GM12878 (cell line): ENCODE measurements around the gene TPO. TPM values are rescaled to one million over a fixed set of nuclear protein-coding genes. Genes with fewer than 3 reads are reported as not detected.

ENCODE experiments used
- ATAC-seq: fragments of 200-7000 bp; cut with Tn5 transposase; 3 replicates; pipeline ENCODE4 v1.9.1; 2020; ENCODE audit warnings: mild to moderate bottlenecking, moderate library complexity
- BruUV-seq: library from RNA; stranded (reverse); fragments of 400-500 nt; replicated peaks from 2 replicates; lab custom pipeline; 2021; lab: Mats Ljungman, UMichigan
- CTCF ChIA-PET: fragments of 300-600 bp; sonication (Branson Sonifier 250); formaldehyde crosslinking; extraction: SDS; loops from one replicate; lab custom pipeline; 2021; ENCODE audit warnings: inconsistent platforms; lab: Yijun Ruan, JAX
- POLR2A ChIA-PET: fragments of 350-600 bp; formaldehyde crosslinking; extraction: SDS; loops from one replicate; lab custom pipeline; 2021; ENCODE audit warnings: inconsistent platforms; lab: Charles Lee
- RAD21 ChIA-PET: fragments of 300-600 bp; sonication (Branson Sonifier 250); formaldehyde crosslinking; loops from one replicate; lab custom pipeline; 2023; ENCODE audit warnings: antibody characterized with exemption; ENCODE audit not compliant: unreplicated experiment; lab: Charles Lee
- SMC1A ChIA-PET: fragments of 300-600 bp; sonication (Branson Sonifier 250); formaldehyde crosslinking; loops from one replicate; lab custom pipeline; 2023; ENCODE audit not compliant: unreplicated experiment, uncharacterized antibody; lab: Charles Lee
- DNase-seq: peaks from one replicate; pipeline ENCODE4 v3.0.0-alpha.2; 2011; ENCODE audit warnings: low read depth, low spot score
- FAIRE-seq: peaks from 3 replicates; lab custom pipeline; 2011; peaks lifted over from hg19 to GRCh38; lab: Jason Lieb, UNC
- H2AFZ ChIP-seq: 2 replicates; pipeline ENCODE4 v1.6.0; 2011; ENCODE audit warnings: low read depth, low read length, control low read depth; ENCODE audit not compliant: control insufficient read depth
- H3K27ac ChIP-seq: 2 replicates; pipeline ENCODE4 v1.5.1; 2011; ENCODE audit warnings: control low read depth; ENCODE audit not compliant: control insufficient read depth, insufficient read depth
- H3K27me3 ChIP-seq, 2 experiments: replicated peaks in 1 of 2; 2 replicates each; pipeline versions ENCODE4 v1.6.0 to v1.6.1; 2011; ENCODE audit warnings: low read length in 1 of 2; ENCODE audit not compliant: control insufficient read depth in 2 of 2, insufficient read depth in 2 of 2
- H3K36me3 ChIP-seq, 2 experiments: 2 replicates each; pipeline ENCODE4 v1.5.1; 2011; ENCODE audit warnings: low read length in 1 of 2; ENCODE audit not compliant: control insufficient read depth in 2 of 2, insufficient read depth in 2 of 2
- H3K4me1 ChIP-seq: 2 replicates; pipeline ENCODE4 v1.6.1; 2011; ENCODE audit warnings: mild to moderate bottlenecking, low read length, moderate library complexity, mixed read lengths; ENCODE audit not compliant: control insufficient read depth, insufficient read depth
- H3K4me2 ChIP-seq: 2 replicates; pipeline ENCODE4 v1.6.0; 2011; ENCODE audit warnings: control low read depth; ENCODE audit not compliant: control insufficient read depth, insufficient read depth
- H3K4me3 ChIP-seq: fragments of 200-600 bp; sonication (generic); 2 replicates; pipeline ENCODE4 v1.5.1; 2016
- H3K79me2 ChIP-seq: 2 replicates; pipeline ENCODE4 v1.6.0; 2011; ENCODE audit warnings: low read length; ENCODE audit not compliant: control insufficient read depth, insufficient read depth
- H3K9ac ChIP-seq: 2 replicates; pipeline ENCODE4 v1.8.0; 2011; ENCODE audit warnings: low read length, control low read depth, mixed read lengths; ENCODE audit not compliant: control insufficient read depth, insufficient read depth
- H3K9me3 ChIP-seq: replicated peaks from 3 replicates; pipeline ENCODE4 v1.5.1; 2011; ENCODE audit warnings: mild to moderate bottlenecking, low read length; ENCODE audit not compliant: control insufficient read depth, insufficient read depth
- H4K20me1 ChIP-seq: 2 replicates; pipeline ENCODE4 v1.6.0; 2011; ENCODE audit not compliant: control insufficient read depth, insufficient read depth
- ASH2L ChIP-seq: fragments of 300-600, 200-600 bp; sonication (generic); IDR thresholded peaks from 2 replicates; pipeline ENCODE4 v1.6.1; 2017; ENCODE audit warnings: low read depth, mild to moderate bottlenecking, borderline replicate concordance
- EP300 ChIP-seq, 2 experiments: fragments of 150-350 bp in 1 of 2; IDR thresholded peaks; 2 replicates each; pipeline ENCODE4 v1.6.1; 2011 to 2012; ENCODE audit warnings: low read depth in 2 of 2, low read length in 2 of 2, borderline replicate concordance in 1 of 2, improper control_type of control experiment in 1 of 2, inconsistent platforms in 1 of 2; ENCODE audit not compliant: control insufficient read depth in 1 of 2
- IRF4 ChIP-seq: IDR thresholded peaks from 2 replicates; pipeline ENCODE4 v1.6.1; 2011; ENCODE audit warnings: low read depth, low read length
- KLF5 ChIP-seq: fragments of 450-650 bp; IDR thresholded peaks from 2 replicates; pipeline ENCODE4 v1.6.1; 2014; ENCODE audit warnings: mild to moderate bottlenecking; ENCODE audit not compliant: partially characterized antibody
- NFYB ChIP-seq: IDR thresholded peaks from 2 replicates; pipeline ENCODE4 v1.6.1; 2011; ENCODE audit warnings: low read depth, mild to moderate bottlenecking, low read length, improper control_type of control experiment, moderate library complexity; ENCODE audit not compliant: insufficient read depth
- PAX5 ChIP-seq: IDR thresholded peaks from 2 replicates; pipeline ENCODE4 v1.6.1; 2011; ENCODE audit warnings: low read depth, low read length, borderline replicate concordance
- POLR2AphosphoS5 ChIP-seq: IDR thresholded peaks from 2 replicates; pipeline ENCODE4 v1.6.1; 2011; ENCODE audit warnings: mild to moderate bottlenecking, low read length, inconsistent platforms
- TARDBP ChIP-seq: IDR thresholded peaks from 2 replicates; pipeline ENCODE4 v1.6.1; 2016; ENCODE audit warnings: borderline replicate concordance
- TBL1XR1 ChIP-seq: IDR thresholded peaks from 2 replicates; pipeline ENCODE4 v1.6.1; 2012; ENCODE audit warnings: low read depth, low read length, improper control_type of control experiment
- WGBS: methylation state at CpG from one replicate; pipeline ENCODE4 v1.1.6; 2016; ENCODE audit warnings: low lambda C conversion rate; ENCODE audit not compliant: insufficient replicate concordance, insufficient coverage; ENCODE audit errors: missing lambda C conversion rate; 5-methylcytosine and 5-hydroxymethylcytosine counted together
- in situ Hi-C: fragments of 300-500 bp; cut with MboI; formaldehyde crosslinking; loops from 9 replicates; pipeline ENCODE4 v1.14.3; 2018; ENCODE audit warnings: mixed read lengths
- intact Hi-C: fragments of 100-400 bp; cut with micrococcal nuclease; formaldehyde crosslinking; loops from one replicate; pipeline ENCODE4 v1.14.2; 2022; ENCODE audit not compliant: unreplicated experiment
- polyA plus RNA-seq, 11 experiments: library from polyadenylated mRNA; depleted of rRNA in 4 of 11; unstranded in 6 of 11; stranded (reverse) in 5 of 11; fragments of >200 nt; fragmentation: Nextera tagmentation in 4 of 11; fragmentation: Illumina TruSeq in 1 of 11; extraction: Ambion mirVana in 4 of 11; extraction: Trizol in 1 of 11; gene quantifications; 1 replicate in 1 of 11; 2 replicates in 10 of 11; pipeline versions ENCODE4 v1.2.1 to v1.2.3, GENCODE V29; 2011 to 2016; ENCODE audit warnings: inconsistent platforms in 2 of 11, missing spikeins in 2 of 11, low read depth in 1 of 11
- total RNA-seq, 4 experiments: library from RNA; depleted of rRNA in 3 of 4; stranded (reverse); fragments of >200 nt in 3 of 4; fragmentation: Illumina TruSeq in 1 of 4; extraction: Trizol in 1 of 4; gene quantifications; 2 replicates each; pipeline versions ENCODE4 v1.2.1 to v1.2.3, GENCODE V29; 2013 to 2021
- TF ChIP-seq, protein P1 (sequence below): fragments of 450-650 bp; formaldehyde crosslinking; IDR thresholded peaks from 2 replicates; pipeline ENCODE4 v1.4.0; 2020; ENCODE audit warnings: mild to moderate bottlenecking, moderate library complexity
- TF ChIP-seq, protein P2 (sequence below): fragments of 450-650 bp; IDR thresholded peaks from 2 replicates; pipeline ENCODE4 v1.6.1; 2016; ENCODE audit warnings: mild to moderate bottlenecking

The TPO gene
- total and polyA plus RNA-seq, 10 of the 15 experiments (the other 5 are each of a cell fraction or from before 2014, with no cell fraction given): 0.07 to 0.11 TPM; not detected in 8

GRCh38 chr2:1400943-1401735 lies 12.1 kb upstream of the TPO start:
- H3K27me3 ChIP-seq: no peaks in the 10 kb centered on the region
- WGBS: 17% methylated on average over 8 of the region's 8 CpGs
- no peak for DNase-seq
- H3K9me3 ChIP-seq: no peaks in the 10 kb centered on the region; the same call in 1 of the 3 replicates
- no peak overlapping the region for H3K4me3 ChIP-seq
- TF ChIP-seq NFYB (no peak), ASH2L (no peak), POLR2AphosphoS5 (no peak), EP300 (IDR thresholded peaks at IDR 0.05; ENCODE audit: borderline replicate concordance in 1 of 2, control insufficient read depth in 1 of 2, low read depth in 2 of 2, low read length in 2 of 2) (no peak), PAX5 (no peak), KLF5 (no peak), TARDBP (no peak), TBL1XR1 (no peak), IRF4 (no peak)
- TF ChIP-seq, protein P1, sequence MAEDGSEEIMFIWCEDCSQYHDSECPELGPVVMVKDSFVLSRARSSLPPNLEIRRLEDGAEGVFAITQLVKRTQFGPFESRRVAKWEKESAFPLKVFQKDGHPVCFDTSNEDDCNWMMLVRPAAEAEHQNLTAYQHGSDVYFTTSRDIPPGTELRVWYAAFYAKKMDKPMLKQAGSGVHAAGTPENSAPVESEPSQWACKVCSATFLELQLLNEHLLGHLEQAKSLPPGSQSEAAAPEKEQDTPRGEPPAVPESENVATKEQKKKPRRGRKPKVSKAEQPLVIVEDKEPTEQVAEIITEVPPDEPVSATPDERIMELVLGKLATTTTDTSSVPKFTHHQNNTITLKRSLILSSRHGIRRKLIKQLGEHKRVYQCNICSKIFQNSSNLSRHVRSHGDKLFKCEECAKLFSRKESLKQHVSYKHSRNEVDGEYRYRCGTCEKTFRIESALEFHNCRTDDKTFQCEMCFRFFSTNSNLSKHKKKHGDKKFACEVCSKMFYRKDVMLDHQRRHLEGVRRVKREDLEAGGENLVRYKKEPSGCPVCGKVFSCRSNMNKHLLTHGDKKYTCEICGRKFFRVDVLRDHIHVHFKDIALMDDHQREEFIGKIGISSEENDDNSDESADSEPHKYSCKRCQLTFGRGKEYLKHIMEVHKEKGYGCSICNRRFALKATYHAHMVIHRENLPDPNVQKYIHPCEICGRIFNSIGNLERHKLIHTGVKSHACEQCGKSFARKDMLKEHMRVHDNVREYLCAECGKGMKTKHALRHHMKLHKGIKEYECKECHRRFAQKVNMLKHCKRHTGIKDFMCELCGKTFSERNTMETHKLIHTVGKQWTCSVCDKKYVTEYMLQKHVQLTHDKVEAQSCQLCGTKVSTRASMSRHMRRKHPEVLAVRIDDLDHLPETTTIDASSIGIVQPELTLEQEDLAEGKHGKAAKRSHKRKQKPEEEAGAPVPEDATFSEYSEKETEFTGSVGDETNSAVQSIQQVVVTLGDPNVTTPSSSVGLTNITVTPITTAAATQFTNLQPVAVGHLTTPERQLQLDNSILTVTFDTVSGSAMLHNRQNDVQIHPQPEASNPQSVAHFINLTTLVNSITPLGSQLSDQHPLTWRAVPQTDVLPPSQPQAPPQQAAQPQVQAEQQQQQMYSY (CRISPR knock-in tag): no peak
- TF ChIP-seq, protein P2, sequence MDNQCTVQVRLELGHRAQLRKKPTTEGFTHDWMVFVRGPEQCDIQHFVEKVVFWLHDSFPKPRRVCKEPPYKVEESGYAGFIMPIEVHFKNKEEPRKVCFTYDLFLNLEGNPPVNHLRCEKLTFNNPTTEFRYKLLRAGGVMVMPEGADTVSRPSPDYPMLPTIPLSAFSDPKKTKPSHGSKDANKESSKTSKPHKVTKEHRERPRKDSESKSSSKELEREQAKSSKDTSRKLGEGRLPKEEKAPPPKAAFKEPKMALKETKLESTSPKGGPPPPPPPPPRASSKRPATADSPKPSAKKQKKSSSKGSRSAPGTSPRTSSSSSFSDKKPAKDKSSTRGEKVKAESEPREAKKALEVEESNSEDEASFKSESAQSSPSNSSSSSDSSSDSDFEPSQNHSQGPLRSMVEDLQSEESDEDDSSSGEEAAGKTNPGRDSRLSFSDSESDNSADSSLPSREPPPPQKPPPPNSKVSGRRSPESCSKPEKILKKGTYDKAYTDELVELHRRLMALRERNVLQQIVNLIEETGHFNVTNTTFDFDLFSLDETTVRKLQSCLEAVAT: no peak
- ATAC-seq: no peak
- H3K36me3 ChIP-seq: no peaks in the 10 kb centered on the region
- no peaks in the 10 kb centered on the region for H4K20me1 ChIP-seq
- no peak overlapping the region for H3K4me2 ChIP-seq
- RAD21 ChIA-PET: no interaction called here
- no peak overlapping the region for H3K27ac ChIP-seq
- no TSS peak for BruUV-seq
- no peaks in the 10 kb centered on the region for H3K79me2 ChIP-seq
- POLR2A ChIA-PET: no interaction called here
- no peak overlapping the region for H3K9ac ChIP-seq
- no peaks in the 10 kb centered on the region for H3K4me1 ChIP-seq
- SMC1A ChIA-PET: no interaction called here
- in situ Hi-C loops (no loop called here), intact Hi-C loops (no loop called here)
- CTCF ChIA-PET: no interaction called here
- FAIRE-seq: no peak
- no peak overlapping the region for H2AFZ ChIP-seq
